Gastrocnemius medialis (tissue), 4 donors: ENCODE measurements around the gene MYRF. TPM values are rescaled to one million over a fixed set of nuclear protein-coding genes. Genes with fewer than 3 reads are reported as not detected.

Source experiments
- ATAC-seq, 2 donors: fragments of 150-250 bp; one replicate each; pipeline ENCODE4 v1.9.1; 2016
- DNase-seq, 2 donors: peaks; one replicate each; pipeline ENCODE4 v3.0.0-alpha.2; 2019
- H3K27ac ChIP-seq, 4 donors: fragments of 200-600 bp; sonication (generic); 1 replicate in 1 of 4; 2 replicates in 3 of 4; pipeline ENCODE4 v1.5.1; 2016 to 2018; ENCODE audit warnings: mild to moderate bottlenecking in 2 of 4, moderate library complexity in 1 of 4
- H3K27me3 ChIP-seq, 3 donors: fragments of 200-600 bp; sonication (generic) in 2 of 3; 1 replicate in 1 of 3; 2 replicates in 2 of 3; pipeline versions ENCODE4 v1.5.1 to v1.6.0; 2016 to 2019; ENCODE audit warnings: mild to moderate bottlenecking in 1 of 3, moderate library complexity in 1 of 3
- H3K36me3 ChIP-seq, 2 donors: fragments of 200-600 bp; sonication (generic) in 1 of 2; one replicate each; pipeline ENCODE4 v1.5.1; 2017 to 2018
- H3K4me1 ChIP-seq, 2 donors: fragments of 200-600 bp; sonication (generic) in 1 of 2; one replicate each; pipeline ENCODE4 v1.5.1; 2016 to 2017; ENCODE audit warnings: mild to moderate bottlenecking in 2 of 2
- H3K4me3 ChIP-seq, 4 donors: fragments of 200-600 bp; sonication (generic) in 3 of 4; 1 replicate in 1 of 4; 2 replicates in 3 of 4; pipeline ENCODE4 v1.5.1; 2016 to 2019; ENCODE audit warnings: mild to moderate bottlenecking in 2 of 4
- H3K9me3 ChIP-seq, 3 donors: fragments of 200-600 bp; sonication (generic) in 2 of 3; 1 replicate in 1 of 3; 2 replicates in 2 of 3; pipeline ENCODE4 v1.5.1; 2016 to 2019
- CTCF ChIP-seq, 5 experiments: fragments of 450-650 bp in 3 of 5; fragments of 200-600 bp in 2 of 5; sonication (generic) in 2 of 5; IDR thresholded peaks in 4 of 5; conservative IDR thresholded peaks in 1 of 5; 1 replicate in 4 of 5; 2 replicates in 1 of 5; pipeline ENCODE4 v1.5.1; 2016 to 2019; ENCODE audit warnings: antibody characterized with exemption in 5 of 5, mild to moderate bottlenecking in 3 of 5, moderate library complexity in 3 of 5
- POLR2A ChIP-seq, 2 donors: fragments of 450-650 bp; IDR thresholded peaks; one replicate each; pipeline ENCODE4 v1.6.1; 2017; ENCODE audit warnings: antibody characterized with exemption in 2 of 2, mild to moderate bottlenecking in 2 of 2, moderate library complexity in 2 of 2
- in situ Hi-C, 4 donors: fragments of 200-750 bp; cut with MboI; loops; one replicate each; pipeline versions ENCODE4 v1.15.0 to v1.8.0; 2017; ENCODE audit warnings: low sequenced_read_pairs in 4 of 4
- intact Hi-C: fragments of 100-400 bp; cut with DNase I; formaldehyde crosslinking; loops from one replicate; pipeline ENCODE4 v1.15.1; 2023; ENCODE audit warnings: low total_unique reads
- microRNA counts, 2 donors: library from miRNA; unstranded; fragments of <30 nt; microRNA quantifications; one replicate each; lab custom pipeline; 2016
- total RNA-seq, 4 donors: library from RNA; depleted of rRNA; stranded (reverse); fragments of >200 nt; gene quantifications; one replicate each; pipeline versions ENCODE4 v1.1.0 to v1.2.3, GENCODE V29; 2016

MYRF gene
- total RNA-seq, 4 donors from 2014 or later: 0.07 TPM; not detected in 3

- in situ Hi-C loops: no loop called here
- peaks cover 10 to 11% of the 10 kb centered on the region in 2 donors for H3K4me1 ChIP-seq
Observed at GRCh38 chr11:61834278-61835048, 82.0 kb downstream of the MYRF start.

GRCh38 chr11:61836193-61836592, 83.8 kb downstream of the MYRF start:
- ATAC-seq: no peak
- intact Hi-C loops: no loop called here
- Histone ChIP-seq H3K27me3 (no peaks in the 10 kb centered on the region), H3K4me3 (no peak overlapping the region), H3K27ac (peak overlapping the region in 3 of 4 donors; percentile 5 to 64 (median 42)), H3K4me1 (peaks cover 7 to 10% of the 10 kb centered on the region in 2 donors), H3K36me3 (no peaks in the 10 kb centered on the region), H3K9me3 (no peaks in the 10 kb centered on the region)
- in situ Hi-C loops: no loop called here
- no peak for TF ChIP-seq POLR2A (IDR thresholded peaks at IDR 0.05)
- no peak for DNase-seq

More at GRCh38 chr11:61834278-61835048, 82.0 kb downstream of the MYRF start:
- DNase-seq: peak in 1 of 2 donors; percentile 49
- no peaks in the 10 kb centered on the region for H3K36me3 ChIP-seq
- peak; percentile 51 to 54 for ATAC-seq
- H3K9me3 ChIP-seq: no peaks in the 10 kb centered on the region
- H3K27me3 ChIP-seq: peaks cover 0 to 9% (median 2%) of the 10 kb centered on the region in 3 donors
- TF ChIP-seq POLR2A (IDR thresholded peaks at IDR 0.05) (no peak), CTCF (IDR thresholded peaks at IDR 0.05 in 4 of 5, conservative IDR thresholded peaks at IDR 0.05 in 1 of 5) (no peak)
- intact Hi-C loops: no loop called here
- peak overlapping the region; percentile 38 to 65 (median 53) for H3K27ac ChIP-seq
- no peak overlapping the region for H3K4me3 ChIP-seq

- DNase-seq (no peak), ATAC-seq (no peak)
- Histone ChIP-seq H3K27me3 (no peaks in the 10 kb centered on the region), H3K4me3 (no peak overlapping the region), H3K4me1 (peaks cover 7 to 10% of the 10 kb centered on the region in 2 donors), H3K27ac (no peak overlapping the region), H3K36me3 (no peaks in the 10 kb centered on the region), H3K9me3 (no peaks in the 10 kb centered on the region)
- in situ Hi-C loops: no loop called here
- intact Hi-C loops: no loop called here
- TF ChIP-seq CTCF (IDR thresholded peaks at IDR 0.05 in 4 of 5, conservative IDR thresholded peaks at IDR 0.05 in 1 of 5): no peak
Observed at GRCh38 chr11:61837411-61838005, 85.1 kb downstream of the MYRF start.

MicroRNAs encoded within 50 kb of the gene (microRNA counts, 767-probe panel; counts per million panel counts)
- microRNA hsa-miR-1908 (lab: Ali Mortazavi, UCI) (356 to 448 counts per million in 2 donors), microRNA hsa-miR-611 (lab: Ali Mortazavi, UCI) (356 to 448 counts per million in 2 donors)

Other genes starting within 250 kb of the MYRF start
- gene LRRC10B, start 243.9 kb upstream of the MYRF start, total RNA-seq: 1 to 10 TPM in 1 of 4 donors, under 1 TPM in 1, not detected in 2; 0.13 to 1.0 TPM
- 1 to 10 TPM in 2 of 4 donors, under 1 TPM in 2; 0.68 to 4.9 (median 1.4) TPM for gene SYT7, start 171.6 kb upstream of the MYRF start, total RNA-seq
- 1 to 10 TPM in 3 of 4 donors, under 1 TPM in 1; 0.58 to 5.5 (median 2.9) TPM for gene DAGLA, start 72.2 kb upstream of the MYRF start, total RNA-seq
- 10 to 100 TPM; 36.5 to 51.8 (median 47.2) TPM for gene TMEM258, start 40.0 kb downstream of the MYRF start, total RNA-seq
- 10 to 100 TPM in 2 of 4 donors, 1 to 10 TPM in 2; 7.4 to 15.7 (median 9.5) TPM for gene FEN1, start 40.3 kb downstream of the MYRF start, total RNA-seq
- 100 to 1,000 TPM in 1 of 4 donors, 10 to 100 TPM in 3; 25.4 to 209 (median 62.5) TPM for gene FADS1, start 64.4 kb downstream of the MYRF start, total RNA-seq
- gene FADS2, start 75.7 kb downstream of the MYRF start, total RNA-seq: 1 to 10 TPM; 1.5 to 6.4 (median 4.0) TPM
- gene FADS3, start 138.9 kb downstream of the MYRF start, total RNA-seq: 100 to 1,000 TPM in 2 of 4 donors, 10 to 100 TPM in 2; 40.7 to 196 (median 89.0) TPM
- gene RAB3IL1, start 164.9 kb downstream of the MYRF start, total RNA-seq: 1 to 10 TPM; 3.9 to 5.4 (median 4.9) TPM
- 1 to 10 TPM in 1 of 4 donors, under 1 TPM in 2, not detected in 1; 0.93 to 1.7 (median 0.94) TPM for gene BEST1, start 197.7 kb downstream of the MYRF start, total RNA-seq
- 1,000 to 10,000 TPM; 1,340 to 3,366 (median 1,705) TPM for gene FTH1, start 215.0 kb downstream of the MYRF start, total RNA-seq